Osteocyte (in vitro differentiated cells): ENCODE measurements around the gene SPACA4. TPM values are rescaled to one million over a fixed set of nuclear protein-coding genes. Genes with fewer than 3 reads are reported as not detected.

Experiments
- DNase-seq: peaks from one replicate; pipeline ENCODE4 v3.0.0; 2021; ENCODE audit warnings: mixed read lengths; ENCODE audit not compliant: unreplicated experiment; ENCODE audit errors: extremely low spot score
- H3K27ac Mint-ChIP-seq: one replicate; pipeline ENCODE4 v1.8.0; 2021; ENCODE audit warnings: mild to moderate bottlenecking, mixed read lengths; ENCODE audit not compliant: unreplicated experiment
- H3K27me3 Mint-ChIP-seq: one replicate; pipeline ENCODE4 v1.8.0; 2021; ENCODE audit warnings: mixed read lengths; ENCODE audit not compliant: unreplicated experiment
- H3K36me3 Mint-ChIP-seq: one replicate; pipeline ENCODE4 v1.8.0; 2021; ENCODE audit warnings: mixed read lengths; ENCODE audit not compliant: unreplicated experiment
- H3K4me1 Mint-ChIP-seq: one replicate; pipeline ENCODE4 v1.8.0; 2021; ENCODE audit warnings: mixed read lengths; ENCODE audit not compliant: unreplicated experiment
- H3K4me3 Mint-ChIP-seq: one replicate; pipeline ENCODE4 v1.8.0; 2021; ENCODE audit warnings: mild to moderate bottlenecking, moderate library complexity, mixed read lengths; ENCODE audit not compliant: unreplicated experiment
- H3K9me3 Mint-ChIP-seq: one replicate; pipeline ENCODE4 v1.8.0; 2021; ENCODE audit warnings: mixed read lengths; ENCODE audit not compliant: unreplicated experiment
- total RNA-seq: library from RNA; stranded (reverse); gene quantifications from 2 replicates; pipeline ENCODE4 v1.2.1, GENCODE V29; 2021
- TF ChIP-seq, protein P1 (sequence below): fragments of 200-600 bp; sonication (generic); IDR thresholded peaks from 2 replicates; pipeline ENCODE4 v1.5.0; 2021; ENCODE audit warnings: antibody characterized with exemption, mild to moderate bottlenecking, moderate library complexity

The SPACA4 gene
- total RNA-seq, 1 donor from 2014 or later, result not detected

GRCh38 chr19:48565090-48565489 is 41.5 kb upstream of the SPACA4 start:
- Mint-ChIP-seq H3K27ac (no peak overlapping the region), H3K9me3 (no peaks in the 10 kb centered on the region), H3K4me1 (peaks cover 16% of the 10 kb centered on the region), H3K36me3 (no peaks in the 10 kb centered on the region), H3K27me3 (no peaks in the 10 kb centered on the region), H3K4me3 (no peak overlapping the region)
- TF ChIP-seq, protein P1, sequence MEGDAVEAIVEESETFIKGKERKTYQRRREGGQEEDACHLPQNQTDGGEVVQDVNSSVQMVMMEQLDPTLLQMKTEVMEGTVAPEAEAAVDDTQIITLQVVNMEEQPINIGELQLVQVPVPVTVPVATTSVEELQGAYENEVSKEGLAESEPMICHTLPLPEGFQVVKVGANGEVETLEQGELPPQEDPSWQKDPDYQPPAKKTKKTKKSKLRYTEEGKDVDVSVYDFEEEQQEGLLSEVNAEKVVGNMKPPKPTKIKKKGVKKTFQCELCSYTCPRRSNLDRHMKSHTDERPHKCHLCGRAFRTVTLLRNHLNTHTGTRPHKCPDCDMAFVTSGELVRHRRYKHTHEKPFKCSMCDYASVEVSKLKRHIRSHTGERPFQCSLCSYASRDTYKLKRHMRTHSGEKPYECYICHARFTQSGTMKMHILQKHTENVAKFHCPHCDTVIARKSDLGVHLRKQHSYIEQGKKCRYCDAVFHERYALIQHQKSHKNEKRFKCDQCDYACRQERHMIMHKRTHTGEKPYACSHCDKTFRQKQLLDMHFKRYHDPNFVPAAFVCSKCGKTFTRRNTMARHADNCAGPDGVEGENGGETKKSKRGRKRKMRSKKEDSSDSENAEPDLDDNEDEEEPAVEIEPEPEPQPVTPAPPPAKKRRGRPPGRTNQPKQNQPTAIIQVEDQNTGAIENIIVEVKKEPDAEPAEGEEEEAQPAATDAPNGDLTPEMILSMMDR, result no peak
- DNase-seq, result no peak

- no peaks in the 10 kb centered on the region for H3K9me3 Mint-ChIP-seq
- H3K36me3 Mint-ChIP-seq, result no peaks in the 10 kb centered on the region
- peaks cover 14% of the 10 kb centered on the region for H3K4me1 Mint-ChIP-seq
- H3K27me3 Mint-ChIP-seq, result no peaks in the 10 kb centered on the region
- DNase-seq, result peak; percentile 88
- peak overlapping the region; percentile 70 for H3K27ac Mint-ChIP-seq
- peak overlapping the region; percentile 35 for H3K4me3 Mint-ChIP-seq
- TF ChIP-seq, protein P1, result no peak
Measured at GRCh38 chr19:48568345-48568886, 38.1 kb upstream of the SPACA4 start.

GRCh38 chr19:48569814-48570213 is 36.7 kb upstream of the SPACA4 start:
- Mint-ChIP-seq H3K36me3 (no peaks in the 10 kb centered on the region), H3K9me3 (no peaks in the 10 kb centered on the region), H3K27me3 (no peaks in the 10 kb centered on the region), H3K27ac (no peak overlapping the region), H3K4me1 (peaks cover 13% of the 10 kb centered on the region), H3K4me3 (no peak overlapping the region)
- TF ChIP-seq, protein P1, result no peak
- no peak for DNase-seq

DNA sequence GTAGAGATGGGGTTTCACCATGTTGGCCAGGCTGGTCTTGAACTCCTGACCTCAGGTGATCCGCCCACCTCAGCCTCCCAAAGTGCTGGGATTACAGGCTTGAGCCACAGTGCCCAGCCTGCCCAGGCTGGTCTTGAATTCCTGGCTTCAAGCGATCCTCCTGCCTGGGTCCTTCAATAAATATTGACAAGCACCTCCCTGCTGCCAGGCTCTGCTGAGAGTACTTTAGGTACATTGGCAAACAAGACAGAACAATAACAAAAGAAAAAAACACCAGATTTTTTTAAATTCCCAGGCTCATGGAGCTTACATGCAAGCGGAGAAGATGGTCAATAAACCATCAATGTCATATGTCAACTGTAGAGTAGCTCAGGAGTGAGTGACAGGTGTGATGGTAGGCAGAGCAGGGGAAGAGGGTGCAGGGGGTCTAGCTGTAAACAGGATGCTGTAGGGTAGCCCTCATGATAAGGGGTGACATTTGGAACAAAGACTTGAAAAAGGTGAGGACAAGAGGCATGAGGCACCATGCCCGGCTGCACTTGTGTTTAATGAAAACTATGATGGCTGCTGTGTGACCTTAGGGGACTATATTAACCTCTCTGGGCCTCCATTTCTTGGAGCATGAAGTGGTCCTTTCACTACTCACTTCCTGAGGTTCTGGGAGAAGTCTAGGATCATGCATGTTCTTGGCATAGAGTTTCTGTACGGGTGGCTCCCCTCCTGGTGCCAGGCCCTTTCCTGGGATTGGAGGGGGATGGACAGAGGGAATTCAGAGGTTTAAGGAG is 35.0 kb upstream of the SPACA4 start:
- TF ChIP-seq, protein P1, result no peak
- Mint-ChIP-seq H3K4me3 (no peak overlapping the region), H3K27ac (no peak overlapping the region)

DNA sequence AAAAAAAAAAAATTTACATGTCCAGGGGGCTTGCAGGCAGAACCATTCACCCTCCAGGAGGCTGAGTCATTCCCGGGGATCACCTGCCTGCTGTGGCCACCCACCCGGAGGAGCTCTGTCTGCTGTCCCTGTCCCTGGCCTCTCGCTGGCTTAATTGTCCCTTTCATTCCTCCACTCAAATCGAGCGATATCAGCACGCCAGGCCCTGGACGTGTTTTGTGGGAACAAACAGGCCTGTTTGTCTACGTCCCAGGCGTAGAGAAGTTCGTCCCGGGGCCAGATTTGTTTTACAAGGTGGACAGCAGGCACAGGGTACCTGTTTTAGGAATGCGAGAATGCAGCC is 33.4 kb upstream of the SPACA4 start:
- H3K36me3 Mint-ChIP-seq, result no peaks in the 10 kb centered on the region
- no peak for DNase-seq
- no peaks in the 10 kb centered on the region for H3K27me3 Mint-ChIP-seq
- TF ChIP-seq, protein P1, result no peak
- H3K4me3 Mint-ChIP-seq, result no peak overlapping the region
- peaks cover 8% of the 10 kb centered on the region for H3K4me1 Mint-ChIP-seq
- H3K27ac Mint-ChIP-seq, result no peak overlapping the region
- no peaks in the 10 kb centered on the region for H3K9me3 Mint-ChIP-seq

More for the DNA sequence above, 35.0 kb upstream of the SPACA4 start:
- Mint-ChIP-seq H3K4me1 (peaks cover 12% of the 10 kb centered on the region), H3K27me3 (no peaks in the 10 kb centered on the region), H3K36me3 (no peaks in the 10 kb centered on the region), H3K9me3 (no peaks in the 10 kb centered on the region)
- DNase-seq, result no peak
